C4-2B (cell line): ENCODE results near the gene ATP6V0C.

Experiments used
- H3K27ac ChIP-seq: fragments of 450-650 bp; 2 replicates; pipeline ENCODE4 v1.5.1; 2017
- ZFX ChIP-seq: fragments of 450-650 bp; IDR thresholded peaks from 2 replicates; pipeline ENCODE4 v1.6.1; 2017
- TF ChIP-seq, protein P1 (sequence below): fragments of 450-650 bp; conservative IDR thresholded peaks from 2 replicates; pipeline ENCODE4 v1.5.1; 2017; ENCODE audit warnings: mild to moderate bottlenecking

Gene ATP6V0C

GRCh38 chr16:2489581-2489980, 24.2 kb upstream of the ATP6V0C start:
- TF ChIP-seq ZFX: no peak
- TF ChIP-seq, protein P1, sequence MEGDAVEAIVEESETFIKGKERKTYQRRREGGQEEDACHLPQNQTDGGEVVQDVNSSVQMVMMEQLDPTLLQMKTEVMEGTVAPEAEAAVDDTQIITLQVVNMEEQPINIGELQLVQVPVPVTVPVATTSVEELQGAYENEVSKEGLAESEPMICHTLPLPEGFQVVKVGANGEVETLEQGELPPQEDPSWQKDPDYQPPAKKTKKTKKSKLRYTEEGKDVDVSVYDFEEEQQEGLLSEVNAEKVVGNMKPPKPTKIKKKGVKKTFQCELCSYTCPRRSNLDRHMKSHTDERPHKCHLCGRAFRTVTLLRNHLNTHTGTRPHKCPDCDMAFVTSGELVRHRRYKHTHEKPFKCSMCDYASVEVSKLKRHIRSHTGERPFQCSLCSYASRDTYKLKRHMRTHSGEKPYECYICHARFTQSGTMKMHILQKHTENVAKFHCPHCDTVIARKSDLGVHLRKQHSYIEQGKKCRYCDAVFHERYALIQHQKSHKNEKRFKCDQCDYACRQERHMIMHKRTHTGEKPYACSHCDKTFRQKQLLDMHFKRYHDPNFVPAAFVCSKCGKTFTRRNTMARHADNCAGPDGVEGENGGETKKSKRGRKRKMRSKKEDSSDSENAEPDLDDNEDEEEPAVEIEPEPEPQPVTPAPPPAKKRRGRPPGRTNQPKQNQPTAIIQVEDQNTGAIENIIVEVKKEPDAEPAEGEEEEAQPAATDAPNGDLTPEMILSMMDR: no peak

DNA sequence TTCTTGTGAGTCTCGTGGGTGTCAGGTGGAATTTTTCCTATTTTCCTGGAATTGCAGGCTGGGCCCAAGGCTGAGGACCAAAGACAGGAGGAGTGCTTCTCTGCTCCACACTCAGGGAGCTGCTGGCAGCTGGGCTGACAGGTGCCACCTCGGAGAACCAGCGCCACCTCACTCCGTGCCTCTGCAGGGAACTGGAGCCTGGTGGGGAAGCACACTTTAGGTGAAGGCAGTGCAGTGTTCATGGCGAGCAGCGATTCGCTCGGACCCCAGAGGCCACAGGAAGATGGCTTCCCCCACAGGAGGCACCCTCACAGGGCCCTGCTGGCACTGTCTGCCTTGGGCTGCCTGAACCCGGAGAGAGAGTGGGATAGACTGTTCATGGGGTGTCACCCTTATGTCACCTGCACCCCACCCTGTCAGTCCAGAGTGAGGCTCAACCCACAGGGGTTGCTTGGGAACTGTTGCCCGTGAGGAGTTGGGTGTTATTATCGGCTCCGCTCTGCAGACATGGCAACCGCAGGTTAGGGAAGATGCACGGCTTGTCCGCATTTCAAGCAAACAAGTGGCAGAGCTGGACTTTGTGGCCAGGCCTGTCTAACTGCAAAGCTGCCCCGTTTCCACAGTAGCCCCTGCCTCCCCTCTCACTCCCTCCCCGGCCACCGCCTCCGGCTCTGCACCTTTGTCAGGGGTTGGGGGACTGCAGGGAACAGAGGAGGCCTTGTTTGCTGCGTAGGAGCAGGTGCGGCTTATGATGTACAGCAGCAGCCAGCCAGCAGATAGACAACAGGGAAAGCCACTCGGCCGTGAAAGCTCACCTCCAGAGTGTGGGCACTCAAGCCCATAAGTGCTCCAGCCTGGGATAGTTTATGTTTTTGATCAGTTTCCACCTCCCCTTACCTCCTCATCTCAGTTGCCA, 23.3 kb upstream of the ATP6V0C start:
- TF ChIP-seq, protein P1: no peak
- TF ChIP-seq ZFX: no peak
- no peak overlapping the region for H3K27ac ChIP-seq

More at GRCh38 chr16:2489581-2489980, 24.2 kb upstream of the ATP6V0C start:
- no peak overlapping the region for H3K27ac ChIP-seq

DNA sequence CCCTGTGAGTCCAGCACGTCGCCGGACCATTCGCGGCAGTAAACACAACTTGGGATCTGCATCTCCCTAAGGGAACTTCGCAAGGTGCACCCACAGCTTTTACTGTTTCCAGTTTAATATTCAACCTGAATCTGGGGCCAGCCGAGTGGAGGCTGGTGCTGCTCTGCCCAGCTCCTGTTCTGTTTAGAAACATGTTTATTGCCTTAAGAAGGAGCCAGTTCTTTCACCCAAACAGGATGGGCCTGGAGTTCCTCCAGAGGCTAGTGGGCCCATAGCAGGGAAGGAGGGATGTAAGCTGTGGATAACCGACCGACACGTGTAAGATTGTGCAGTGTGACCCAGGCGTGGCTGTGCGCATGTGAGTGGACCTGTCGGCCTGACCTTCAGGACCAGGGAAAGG, 21.5 kb upstream of the ATP6V0C start:
- no peak for TF ChIP-seq ZFX
- TF ChIP-seq, protein P1: no peak
- no peak overlapping the region for H3K27ac ChIP-seq

DNA sequence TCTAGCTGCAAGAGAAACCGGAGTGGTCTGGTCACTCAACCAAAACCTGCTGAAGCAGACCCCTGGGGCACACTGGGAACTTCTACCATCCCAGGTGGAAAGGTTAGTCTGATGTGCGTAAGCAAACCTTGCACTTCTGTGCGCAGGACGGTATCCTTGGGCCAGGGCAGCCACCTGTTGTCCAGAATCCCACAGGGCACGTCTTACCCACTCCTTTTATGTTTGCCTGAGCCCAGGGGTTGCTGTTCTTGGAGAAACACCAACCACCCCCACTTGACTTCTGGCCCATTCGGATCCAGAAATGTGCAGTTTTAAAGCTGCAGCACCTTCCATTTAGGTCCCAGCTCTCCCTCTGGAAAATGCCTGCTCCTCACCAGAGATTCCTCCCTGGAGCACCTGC, 20.1 kb upstream of the ATP6V0C start:
- no peak overlapping the region for H3K27ac ChIP-seq
- TF ChIP-seq, protein P1: no peak
- no peak for TF ChIP-seq ZFX

- TF ChIP-seq, protein P1: no peak
- no peak for TF ChIP-seq ZFX
- no peak overlapping the region for H3K27ac ChIP-seq
Observed at GRCh38 chr16:2494616-2495015, 19.1 kb upstream of the ATP6V0C start.

- no peak overlapping the region for H3K27ac ChIP-seq
- TF ChIP-seq, protein P1: no peak
- no peak for TF ChIP-seq ZFX
Observed at GRCh38 chr16:2495041-2495440, 18.7 kb upstream of the ATP6V0C start.
